Superior temporal gyrus (tissue), 1 donor: ENCODE data around the gene COPE.

Experiments
- DNase-seq: peaks from one replicate; pipeline ENCODE4 v3.0.0-alpha.2; 2016; ENCODE audit errors: extremely low spot score

Gene COPE

DNA sequence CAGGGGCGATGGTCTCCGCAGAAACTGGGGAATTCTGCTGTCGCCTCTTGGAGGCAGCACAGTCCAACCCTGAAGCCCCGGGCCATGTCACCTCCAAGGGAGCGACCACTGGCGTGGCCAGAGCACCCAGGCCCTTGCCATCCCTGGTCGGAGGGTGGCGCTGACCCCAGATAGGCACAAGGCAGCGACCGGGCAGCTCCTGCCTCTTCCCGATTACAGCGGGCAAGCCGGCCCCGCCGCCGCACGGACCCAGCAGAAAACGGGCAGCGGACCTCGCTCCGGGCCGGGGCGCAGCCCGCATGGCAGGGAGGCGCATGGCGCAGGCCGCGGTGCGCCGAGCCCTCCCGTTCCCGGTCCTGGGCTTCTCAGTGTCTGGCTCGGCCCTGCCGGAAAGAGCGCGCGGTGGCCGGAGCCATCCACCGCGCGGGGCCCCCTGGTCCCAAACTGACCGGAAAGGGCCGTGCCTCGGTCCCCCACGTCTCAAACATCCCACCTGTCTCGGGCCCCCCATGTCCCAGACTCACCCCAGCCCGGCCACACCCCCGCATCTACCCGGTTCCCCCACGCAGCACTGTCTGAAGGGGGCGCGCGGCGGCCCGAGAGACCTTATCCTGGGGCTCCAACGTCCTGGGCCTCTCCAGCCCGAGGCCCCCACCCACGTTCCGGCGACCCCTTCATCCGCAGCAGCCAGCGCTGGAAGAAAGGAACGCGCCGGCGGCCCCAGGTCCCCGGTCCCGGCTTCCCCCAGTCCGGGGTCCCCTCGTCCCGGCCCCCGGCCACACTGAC is 24.0 kb downstream of the COPE start:
- DNase-seq = no peak

DNA sequence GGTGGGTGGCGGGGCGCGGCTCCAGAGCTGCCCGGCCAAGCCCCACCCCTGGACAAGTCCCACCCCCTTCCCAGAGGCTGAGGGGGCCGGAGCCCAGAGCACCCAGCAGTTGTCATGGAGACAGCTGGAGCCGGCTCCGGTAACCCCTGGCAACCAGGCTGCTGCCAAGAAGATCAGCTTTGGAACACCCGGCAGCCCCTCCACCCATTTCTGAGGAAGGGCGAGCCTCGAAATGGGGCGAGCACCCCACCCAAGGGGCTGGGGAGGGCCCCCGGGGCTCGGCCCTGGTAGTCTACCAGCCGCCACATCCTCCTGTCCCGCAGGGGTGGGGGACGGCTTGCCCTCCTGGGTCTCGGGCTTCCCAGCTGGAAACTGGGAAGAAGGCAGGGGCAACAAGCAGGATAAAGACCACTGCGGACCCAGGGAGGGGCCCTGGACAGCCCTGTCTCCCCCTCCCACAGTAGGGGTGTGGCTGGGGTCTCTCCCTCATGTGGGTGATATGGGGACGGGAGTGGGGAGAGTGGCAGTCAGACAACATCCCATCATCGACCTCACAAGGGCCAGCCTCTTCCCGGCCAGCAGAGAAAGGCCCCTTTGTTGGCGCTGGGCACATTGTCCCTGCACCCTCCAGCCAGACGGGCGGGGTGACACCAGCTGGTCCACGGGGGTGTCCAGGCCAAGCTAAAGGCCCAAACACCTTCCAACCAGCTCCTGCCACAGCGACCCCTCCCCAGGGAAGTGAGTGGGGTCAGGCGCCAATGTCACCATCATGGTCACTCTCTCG is 24.7 kb downstream of the COPE start:
- peak; percentile 94 for DNase-seq

DNA sequence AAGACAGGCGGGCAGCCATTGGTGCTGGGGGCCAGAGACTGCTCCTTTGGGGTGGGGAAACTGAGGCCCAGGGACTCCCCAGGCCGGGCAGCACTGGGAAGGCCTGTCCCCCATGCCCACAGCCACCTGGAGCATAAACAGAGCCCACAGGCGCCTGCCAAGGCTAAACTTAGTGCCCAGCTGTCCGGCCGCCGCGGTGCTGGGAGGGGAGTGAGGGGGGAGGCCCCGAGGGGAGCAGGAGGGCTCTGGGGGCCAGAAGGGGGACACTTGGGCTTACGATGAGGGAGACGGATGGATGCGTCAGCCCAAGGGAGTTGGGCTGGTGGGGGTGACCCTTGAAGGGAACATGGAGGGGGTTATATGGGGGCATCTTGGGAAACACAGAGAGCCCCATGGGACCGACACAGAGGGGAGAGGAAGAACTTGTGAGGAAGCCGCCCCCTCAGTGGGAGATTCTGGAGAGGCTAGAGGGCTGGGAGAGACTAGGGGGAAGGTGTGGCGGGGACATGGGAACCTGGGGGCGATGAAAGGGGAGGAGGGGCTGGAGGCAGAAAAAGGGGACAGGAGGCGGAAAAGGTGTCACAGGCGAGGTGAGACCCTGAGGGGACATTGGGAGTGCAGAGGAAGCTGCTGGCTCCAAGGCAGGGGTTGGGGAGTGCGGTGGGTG is 25.5 kb downstream of the COPE start:
- no peak for DNase-seq

DNA sequence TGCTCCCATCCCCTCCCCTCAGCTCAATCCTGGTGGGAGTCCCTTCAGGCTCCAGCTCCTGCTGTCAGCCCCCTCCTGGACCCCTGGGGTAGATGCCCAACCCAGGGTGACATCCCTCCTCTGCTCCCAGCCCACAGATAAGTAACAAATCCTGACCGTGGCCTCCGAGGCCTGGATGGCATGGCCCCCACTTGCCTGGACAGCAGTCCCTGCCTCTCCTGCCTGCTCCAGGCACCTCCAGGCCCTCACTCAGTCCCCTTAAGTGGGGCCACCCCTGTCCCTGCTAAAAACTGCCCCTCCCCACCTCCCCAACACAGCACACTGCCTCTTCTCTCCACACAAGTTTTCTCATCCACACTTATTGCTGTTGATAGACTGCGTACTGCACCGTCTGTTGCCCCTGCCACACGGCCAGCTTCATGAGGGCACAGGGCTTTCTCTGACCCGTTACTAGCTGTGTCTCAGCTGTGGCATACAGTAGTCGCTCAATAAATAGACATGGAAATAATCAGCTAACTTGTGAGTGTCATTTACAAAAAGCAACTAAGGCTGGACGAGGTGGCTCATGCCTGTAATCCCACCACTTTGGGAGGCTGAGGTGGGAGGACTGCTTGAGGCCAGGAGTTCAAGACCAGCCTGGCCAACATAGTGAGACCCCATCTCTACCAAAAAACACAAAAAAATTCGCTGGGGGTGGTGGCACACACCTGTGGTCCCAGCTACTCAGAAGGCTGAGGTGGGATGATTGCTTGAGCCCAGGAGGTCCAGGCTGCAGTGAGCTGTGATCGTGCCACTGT is 29.0 kb downstream of the COPE start:
- DNase-seq = no peak

DNA sequence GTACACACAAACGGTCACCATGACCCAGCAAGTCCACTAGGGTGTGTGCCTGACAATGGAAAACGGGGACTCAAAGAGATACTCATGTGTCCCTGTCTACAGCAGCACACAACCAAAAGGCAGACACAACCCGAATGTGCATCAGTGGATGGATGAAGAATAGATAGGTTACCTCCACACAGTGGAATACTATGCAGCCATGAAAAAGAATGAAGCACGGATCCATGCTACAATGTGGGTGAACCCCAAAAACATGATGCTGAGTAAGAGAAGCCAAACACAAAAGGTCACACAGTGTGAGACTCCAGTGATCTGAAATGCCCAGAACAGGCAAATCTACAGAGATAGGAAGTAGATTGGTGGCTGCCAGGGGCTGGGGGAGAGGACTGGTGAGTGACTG is 32.2 kb downstream of the COPE start:
- DNase-seq = no peak

DNA sequence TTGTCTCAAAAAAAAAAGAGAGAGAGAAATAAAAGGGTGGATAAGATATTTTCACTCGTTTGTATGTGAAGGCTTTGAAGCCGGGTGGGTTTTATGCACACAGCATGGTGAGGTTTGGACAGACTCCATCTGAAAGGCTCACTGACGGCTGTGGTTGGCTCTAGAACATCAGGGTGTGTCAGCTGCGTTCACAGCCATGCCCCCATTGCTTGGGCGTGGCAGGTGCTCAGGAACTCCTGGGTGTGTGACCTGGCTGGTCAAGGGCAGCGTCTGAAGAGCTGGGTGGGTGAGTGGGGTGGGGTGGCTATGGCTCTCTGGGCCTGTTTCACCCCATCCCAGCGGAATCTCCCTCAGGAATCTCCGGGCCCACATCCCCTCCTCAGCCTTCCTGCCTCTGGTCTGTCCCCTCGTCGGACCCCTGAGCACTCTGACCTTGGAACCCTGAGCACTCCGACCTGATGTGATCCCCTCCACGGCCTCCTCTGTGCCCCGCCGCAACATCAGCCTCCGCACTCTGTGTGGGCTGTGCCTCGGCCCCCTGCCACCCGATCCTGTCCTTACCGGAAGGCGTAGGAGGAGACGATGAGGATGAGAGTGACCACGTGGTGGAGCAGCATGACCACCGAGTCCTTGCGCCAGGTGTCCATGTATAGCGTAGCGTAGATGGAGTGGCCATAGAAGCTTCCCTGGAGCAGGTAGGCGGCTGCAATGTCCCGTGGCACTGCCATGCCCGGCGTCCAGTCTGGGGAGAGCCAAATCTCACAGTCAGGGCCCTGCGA is 35.5 kb downstream of the COPE start:
- DNase-seq = no peak

DNA sequence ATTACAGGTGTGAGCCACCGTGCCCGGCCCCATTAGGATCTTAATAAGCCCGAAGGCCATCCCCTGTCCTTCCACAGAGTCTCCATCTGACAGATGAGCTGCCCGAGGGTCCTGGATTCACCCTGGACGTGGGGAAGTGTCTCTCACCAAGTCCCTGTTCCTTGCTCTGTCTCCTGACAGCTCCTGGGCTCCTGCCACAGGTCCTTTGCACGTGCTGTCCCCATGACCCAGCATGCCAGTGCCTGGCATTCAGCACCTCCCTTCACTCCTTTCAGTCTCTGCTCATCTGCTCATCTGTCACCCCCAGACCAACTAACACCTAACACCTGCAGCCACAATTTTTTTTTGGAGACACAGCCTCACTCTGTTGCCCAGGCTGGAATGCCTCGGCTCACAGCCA is 37.7 kb downstream of the COPE start:
- DNase-seq = no peak

DNA sequence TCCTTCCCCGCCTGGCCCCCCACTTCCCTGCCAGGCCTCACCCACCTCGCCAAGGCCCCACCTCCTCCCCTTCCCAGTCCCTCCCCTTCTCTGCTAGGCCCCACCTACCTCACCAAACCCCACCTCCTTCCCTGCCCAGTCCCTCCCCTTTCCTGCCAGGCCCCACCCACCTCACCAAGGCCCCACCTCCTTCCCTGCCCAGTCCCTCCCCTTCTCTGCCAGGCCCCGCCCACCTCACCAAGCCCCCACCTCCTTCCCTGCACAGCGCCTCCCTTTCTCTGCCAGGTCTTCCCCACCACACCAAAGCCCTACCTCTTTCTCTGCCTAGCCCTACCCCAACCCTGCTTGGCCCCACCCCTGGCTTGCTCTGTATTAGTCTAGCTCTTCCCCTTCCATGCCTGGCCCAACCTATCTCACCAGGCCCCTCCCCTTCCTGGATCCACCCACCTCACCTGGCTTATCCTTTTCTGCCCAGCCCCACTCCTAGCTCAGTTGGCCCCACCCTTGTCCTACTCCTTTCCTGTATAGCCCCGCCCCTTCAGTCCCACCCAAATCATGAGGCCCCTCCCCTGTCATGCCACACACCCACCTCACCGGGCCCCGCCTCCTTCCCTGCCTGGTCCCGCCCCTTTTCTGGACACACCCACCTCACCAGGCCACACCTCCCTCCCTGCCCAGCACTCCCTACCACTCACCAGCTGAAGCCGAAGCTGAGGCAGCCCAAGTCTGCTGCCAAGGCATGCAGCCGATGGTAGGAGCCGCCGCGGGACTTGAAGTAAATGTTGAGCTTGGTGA is 39.4 kb downstream of the COPE start:
- DNase-seq = no peak

DNA sequence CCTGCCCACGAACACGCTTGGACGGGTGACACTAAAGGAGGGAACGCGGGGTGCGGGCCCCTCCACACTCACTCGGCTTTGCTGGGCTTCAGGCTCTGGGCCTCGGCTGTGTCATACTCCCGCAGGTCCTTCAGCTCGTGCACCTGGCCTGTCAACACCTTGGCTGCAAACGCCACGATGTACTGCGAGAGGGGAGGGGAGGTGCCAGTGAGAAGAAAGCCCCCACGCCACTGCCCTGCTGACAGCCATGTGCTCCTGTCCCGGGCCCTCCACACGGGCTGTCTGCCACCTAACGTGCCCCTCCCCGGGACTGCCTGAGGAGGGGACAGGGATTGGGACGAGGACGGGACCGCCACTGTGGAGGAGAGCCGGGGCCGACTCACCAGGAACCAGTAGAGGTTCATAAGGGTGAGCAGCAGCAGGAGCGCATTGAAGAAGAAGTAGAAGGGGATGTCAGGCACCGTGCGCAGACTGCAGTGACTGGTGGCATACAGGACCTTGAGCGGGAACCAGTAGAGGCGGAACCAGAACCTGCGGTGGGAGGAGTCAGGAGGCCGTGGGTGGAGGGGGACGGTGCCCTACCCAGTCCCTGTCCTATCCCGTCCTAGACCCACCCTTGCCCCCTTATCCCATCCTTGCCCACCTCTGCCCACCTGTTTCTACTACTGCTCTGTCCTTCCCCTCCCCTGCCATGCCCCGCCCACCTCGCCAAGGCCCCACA is 40.2 kb downstream of the COPE start:
- no peak for DNase-seq

DNA sequence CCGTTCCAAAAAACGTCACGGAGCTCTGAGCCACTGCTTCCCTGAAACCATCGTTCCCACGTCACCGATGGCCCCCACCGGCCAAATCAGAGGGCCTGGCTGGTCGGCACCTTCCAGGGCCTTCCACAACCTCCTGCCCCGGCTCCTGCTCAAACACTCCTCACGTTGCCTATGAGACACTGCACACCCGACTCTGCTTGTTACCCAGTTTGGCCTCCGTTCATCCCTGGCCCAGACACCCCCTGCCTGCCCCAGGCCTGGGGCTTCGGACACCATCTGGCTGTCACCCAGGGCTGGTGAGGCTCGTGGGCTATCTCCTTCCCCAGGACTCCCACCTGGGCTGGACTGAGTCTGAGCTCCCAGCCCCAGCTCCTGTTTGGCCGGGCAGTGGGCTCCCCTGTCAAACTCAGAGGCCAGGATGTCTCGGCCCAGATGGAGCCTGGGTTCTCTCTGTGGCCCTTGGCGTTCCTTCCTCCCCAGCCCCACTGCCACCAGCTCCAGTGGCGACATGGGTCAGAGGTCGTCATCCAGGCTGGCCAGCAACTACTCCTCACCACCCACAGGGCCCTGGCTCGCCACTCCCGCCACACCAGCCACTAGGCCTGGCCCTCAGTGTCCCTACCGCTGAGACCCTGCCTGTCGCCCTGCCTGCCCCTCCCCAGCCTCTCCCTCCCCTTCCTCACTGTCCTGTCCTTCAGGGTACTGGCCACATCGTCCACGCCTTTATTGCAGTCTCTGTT is 41.0 kb downstream of the COPE start:
- DNase-seq = no peak

DNA sequence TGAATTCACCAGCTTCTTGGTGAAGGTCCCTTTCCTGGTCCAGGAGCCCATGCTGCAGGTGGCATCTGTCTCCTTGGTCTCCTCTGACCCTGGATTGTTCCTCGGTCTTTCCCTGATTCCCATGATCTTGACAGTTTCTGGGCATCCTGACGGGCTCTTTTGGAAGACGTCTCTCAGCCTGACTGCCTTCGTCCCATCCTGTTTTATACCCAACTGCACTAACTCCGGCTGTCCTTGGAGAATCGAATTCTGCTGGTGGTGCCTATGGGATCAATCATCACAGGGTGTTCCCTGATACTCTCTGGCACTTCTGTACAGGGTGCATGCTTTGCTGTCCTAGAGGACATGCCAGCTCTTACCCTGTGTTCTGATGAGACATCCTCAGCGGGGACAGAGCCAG is 42.3 kb downstream of the COPE start:
- no peak for DNase-seq

DNA sequence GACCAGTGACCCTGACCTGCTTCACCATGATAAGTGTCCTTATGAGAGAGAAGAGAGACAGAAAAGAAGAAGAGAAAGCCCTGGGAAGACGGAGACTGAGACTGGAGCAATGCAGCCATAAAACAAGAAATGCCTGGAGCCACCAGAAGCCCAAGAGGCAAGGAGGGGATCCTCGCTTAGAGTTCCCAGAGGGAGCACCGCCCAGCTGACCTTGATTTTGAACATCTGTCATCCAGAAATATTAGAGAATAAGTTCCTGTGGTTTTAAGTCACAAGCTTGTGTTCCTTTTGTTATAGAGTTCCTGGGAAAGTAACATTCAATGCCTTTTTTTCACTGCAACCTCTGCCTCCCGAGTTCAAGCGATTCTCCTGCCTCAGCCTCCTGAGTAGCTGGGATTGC is 43.5 kb downstream of the COPE start:
- no peak for DNase-seq

DNA sequence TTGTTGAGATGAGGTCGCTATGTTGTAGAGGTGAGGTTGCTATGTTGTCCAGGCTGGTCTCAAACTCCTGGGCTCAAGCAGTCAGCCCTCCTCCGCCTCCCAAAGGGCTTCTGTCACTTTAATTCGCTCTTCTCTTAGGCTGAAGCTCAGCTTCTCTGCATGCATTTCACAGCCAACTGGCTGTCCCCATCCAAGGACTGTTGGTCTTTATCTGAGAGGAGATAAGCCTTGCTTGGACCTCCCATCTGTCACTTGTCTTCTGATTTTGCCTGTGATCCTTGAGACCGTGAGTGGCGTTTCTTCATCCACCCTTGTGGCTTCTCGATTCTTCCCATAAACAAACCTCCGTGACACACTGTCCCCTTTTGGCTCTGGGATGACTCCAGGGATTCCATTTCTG is 47.6 kb downstream of the COPE start:
- DNase-seq = no peak

DNA sequence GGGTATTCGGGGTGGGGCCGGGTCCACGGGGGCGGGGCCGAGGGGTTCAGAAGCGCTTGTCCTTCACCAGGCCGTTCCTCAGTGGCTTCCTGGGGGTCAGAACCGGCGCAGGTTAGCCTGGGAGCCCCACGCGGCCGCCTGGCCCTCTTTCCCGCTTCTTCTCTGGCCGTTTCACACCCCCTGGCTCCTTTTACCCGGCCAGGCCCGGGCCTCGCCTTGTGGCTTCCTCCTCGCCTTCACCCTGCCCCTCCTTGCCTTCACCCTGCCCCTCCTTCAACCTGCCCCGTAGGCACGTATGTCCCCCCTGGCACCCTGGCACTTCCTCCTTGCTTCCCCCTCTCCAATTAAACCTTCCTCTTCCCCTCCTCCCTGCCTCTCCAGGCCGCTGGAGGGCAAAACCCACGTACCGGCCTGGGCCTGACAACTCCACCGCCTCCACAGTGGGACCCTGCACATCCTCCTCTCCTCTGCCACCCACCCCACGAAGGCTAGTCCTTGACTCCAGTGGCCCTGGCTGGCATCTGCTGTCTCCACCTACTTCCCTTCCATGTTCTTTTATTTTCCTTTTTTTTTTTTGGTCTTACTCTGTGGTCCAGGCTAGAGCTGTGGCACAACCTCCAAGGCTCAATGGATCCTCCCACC is 48.5 kb downstream of the COPE start:
- no peak for DNase-seq

DNA sequence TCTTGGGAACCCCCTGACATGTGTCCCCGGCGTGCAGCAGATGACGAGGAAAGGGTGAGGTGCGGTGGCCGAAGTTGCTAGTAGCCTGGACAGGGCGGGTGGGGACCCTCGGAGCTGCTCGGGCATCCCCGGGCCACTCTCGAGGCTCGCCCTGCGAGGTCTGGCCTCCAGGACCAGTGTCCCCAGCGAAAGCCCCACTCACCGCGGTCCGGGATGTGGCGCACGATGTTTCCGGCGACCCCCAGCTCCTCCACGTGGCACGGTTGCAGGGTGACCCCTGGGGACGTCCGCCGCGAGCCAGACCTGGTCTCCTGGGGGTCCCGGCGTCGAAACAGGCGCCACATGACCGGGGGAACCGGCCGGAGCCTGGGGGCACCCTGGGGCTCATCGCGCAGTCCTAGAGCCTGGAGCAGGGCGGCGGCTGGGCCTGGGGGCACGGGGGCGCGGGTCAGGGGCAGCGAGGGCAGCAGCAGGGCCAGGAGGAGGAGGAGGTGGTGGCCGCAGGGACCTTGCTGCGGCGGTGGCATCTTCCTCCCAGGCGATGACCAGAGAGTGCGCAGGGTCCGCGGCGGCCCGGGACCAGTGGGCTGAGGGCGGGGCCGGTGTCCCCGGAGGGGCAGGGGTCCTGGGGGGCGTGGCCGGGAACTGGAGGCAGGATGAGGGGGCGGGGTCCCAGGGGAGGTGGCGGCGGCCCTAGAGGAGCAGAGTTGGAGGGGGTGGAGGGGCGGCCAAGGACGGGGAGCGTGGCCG is 49.2 kb downstream of the COPE start:
- DNase-seq = no peak

DNA sequence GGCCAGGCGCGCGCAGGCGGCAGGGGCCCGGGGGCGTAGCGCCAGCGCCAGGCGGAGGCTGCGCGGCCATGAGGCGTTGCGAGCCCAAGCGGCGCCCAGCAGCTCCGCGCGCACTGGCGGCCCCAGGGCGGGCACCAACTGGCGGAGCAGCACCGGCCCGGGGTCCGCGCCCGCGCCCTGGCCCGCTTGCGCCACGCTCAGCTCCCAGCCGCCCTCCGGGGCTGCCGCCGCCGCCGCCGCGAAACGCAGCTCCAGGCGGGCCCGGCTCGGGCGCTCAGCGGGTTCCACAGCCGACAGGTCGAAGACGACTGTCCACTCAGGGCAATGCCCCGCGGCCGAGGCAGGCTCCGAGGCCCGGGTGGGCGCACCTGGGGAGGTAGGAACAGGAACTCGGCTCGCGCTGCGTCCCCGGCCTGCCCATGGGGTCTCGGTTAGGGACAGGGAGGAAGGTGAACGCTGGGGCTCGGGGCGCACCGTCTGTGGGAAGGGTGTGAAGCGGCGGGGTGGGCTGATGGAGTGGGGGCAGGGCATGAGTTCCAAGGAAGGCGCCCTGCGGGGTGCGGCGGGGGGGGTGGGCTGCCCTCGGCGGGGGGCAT is 50.1 kb downstream of the COPE start:
- DNase-seq = no peak

DNA sequence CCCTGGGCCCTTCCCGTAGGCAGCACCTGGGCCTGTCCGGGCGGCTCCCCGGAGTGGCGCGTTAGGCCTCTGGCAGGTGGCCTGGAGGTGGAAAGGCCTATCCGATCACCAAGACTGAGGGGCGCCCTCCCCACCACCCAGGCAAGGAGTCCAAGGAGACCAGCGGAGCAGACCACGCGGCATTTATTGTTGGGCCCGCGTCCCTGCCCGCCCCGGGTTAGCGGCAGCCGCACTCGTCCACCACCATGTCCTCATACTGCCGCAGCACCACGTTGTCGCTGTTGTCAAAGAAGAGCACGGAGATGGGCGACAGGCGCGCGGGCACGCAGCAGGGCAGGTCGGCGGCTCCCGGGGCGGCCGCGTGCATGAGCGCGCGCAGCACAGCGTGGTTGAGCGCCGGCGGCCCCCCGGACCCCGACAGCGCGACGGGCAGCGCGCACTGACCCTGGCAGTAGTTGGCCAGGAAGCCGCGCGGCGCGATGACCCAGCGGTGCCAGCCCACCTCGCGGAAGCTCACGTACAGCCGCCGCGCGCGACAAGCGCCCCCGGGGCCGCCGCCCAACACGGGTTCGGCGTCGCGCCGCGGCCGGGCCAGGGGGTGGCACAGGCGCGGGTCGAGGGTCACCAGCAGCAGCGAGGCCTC is 50.7 kb downstream of the COPE start:
- no peak for DNase-seq
